Upper lobe of left lung (tissue), 6 donors: Measurements from ENCODE around the gene KBTBD13. TPM values are rescaled to one million over a fixed set of nuclear protein-coding genes. Genes with fewer than 3 reads are reported as not detected.

Experiments
- ATAC-seq, 2 donors: fragments of 200-7000 bp; cut with Tn5 transposase; one replicate each; pipeline ENCODE4 v1.9.1; 2022; ENCODE audit warnings: mild to moderate bottlenecking in 2 of 2, moderate library complexity in 2 of 2; ENCODE audit not compliant: low FRiP score in 2 of 2
- DNase-seq, 2 donors: peaks; one replicate each; pipeline ENCODE4 v3.0.0-alpha.2; 2019 to 2020
- H3K27ac ChIP-seq, 4 donors: fragments of 200-600 bp; sonication (generic); one replicate each; pipeline ENCODE4 v1.5.1; 2016 to 2019
- H3K27me3 ChIP-seq, 4 donors: fragments of 200-600 bp; sonication (generic); one replicate each; pipeline ENCODE4 v1.5.1; 2017 to 2019
- H3K36me3 ChIP-seq, 4 donors: fragments of 200-600 bp; sonication (generic); one replicate each; pipeline ENCODE4 v1.5.1; 2016 to 2019
- H3K4me1 ChIP-seq, 4 donors: fragments of 200-600 bp; sonication (generic); one replicate each; pipeline ENCODE4 v1.5.1; 2018 to 2019
- H3K4me3 ChIP-seq, 4 donors: fragments of 200-600 bp; sonication (generic); one replicate each; pipeline ENCODE4 v1.5.1; 2017 to 2019; ENCODE audit warnings: mild to moderate bottlenecking in 2 of 4, moderate library complexity in 1 of 4
- H3K9me3 ChIP-seq, 4 donors: fragments of 200-600 bp; sonication (generic); one replicate each; pipeline ENCODE4 v1.5.1; 2018 to 2019
- EP300 ChIP-seq, 4 donors: sonication (generic); formaldehyde crosslinking; IDR thresholded peaks; one replicate each; pipeline ENCODE4 v1.5.1; 2017; ENCODE audit warnings: antibody characterized with exemption in 4 of 4, control low read depth in 2 of 4
- POLR2A ChIP-seq, 4 donors: fragments of 450-650 bp; IDR thresholded peaks; one replicate each; pipeline ENCODE4 v1.5.1; 2016 to 2017; ENCODE audit warnings: antibody characterized with exemption in 4 of 4, mild to moderate bottlenecking in 2 of 4
- POLR2AphosphoS5 ChIP-seq, 2 donors: sonication (generic); formaldehyde crosslinking; IDR thresholded peaks; one replicate each; pipeline ENCODE4 v1.5.1; 2017; ENCODE audit warnings: antibody characterized with exemption in 2 of 2
- WGBS, 2 donors: methylation state at CpG; one replicate each; pipeline ENCODE4 v1.1.5; 2017 to 2018; 5-methylcytosine and 5-hydroxymethylcytosine counted together
- small RNA-seq, 4 donors: library from RNA; depleted of rRNA; stranded (forward); fragments of <200 nt; gene quantifications; one replicate each; pipeline ENCODE3, GENCODE V24; 2016
- total RNA-seq, 6 donors: library from RNA; depleted of rRNA in 4 of 6; stranded (reverse); fragments of >200 nt in 4 of 6; gene quantifications; one replicate each; pipeline versions ENCODE4 v1.1.0 to v1.2.1, GENCODE V29; 2016 to 2021
- TF ChIP-seq, protein P1 (sequence below), 6 experiments: fragments of 450-650 bp in 4 of 6; fragments of 200-600 bp in 2 of 6; sonication (generic) in 2 of 6; IDR thresholded peaks; one replicate each; pipeline ENCODE4 v1.5.1; 2016 to 2019; ENCODE audit warnings: antibody characterized with exemption in 6 of 6
- donor health status: DM: no; HTN: no; CAD: no; lungs with moderate emphysema.
- donor health status: DM: no; HTN: yes; CAD: no; lungs with severe emphysema.

KBTBD13 gene
- total RNA-seq, 6 donors from 2014 or later: not detected

DNA sequence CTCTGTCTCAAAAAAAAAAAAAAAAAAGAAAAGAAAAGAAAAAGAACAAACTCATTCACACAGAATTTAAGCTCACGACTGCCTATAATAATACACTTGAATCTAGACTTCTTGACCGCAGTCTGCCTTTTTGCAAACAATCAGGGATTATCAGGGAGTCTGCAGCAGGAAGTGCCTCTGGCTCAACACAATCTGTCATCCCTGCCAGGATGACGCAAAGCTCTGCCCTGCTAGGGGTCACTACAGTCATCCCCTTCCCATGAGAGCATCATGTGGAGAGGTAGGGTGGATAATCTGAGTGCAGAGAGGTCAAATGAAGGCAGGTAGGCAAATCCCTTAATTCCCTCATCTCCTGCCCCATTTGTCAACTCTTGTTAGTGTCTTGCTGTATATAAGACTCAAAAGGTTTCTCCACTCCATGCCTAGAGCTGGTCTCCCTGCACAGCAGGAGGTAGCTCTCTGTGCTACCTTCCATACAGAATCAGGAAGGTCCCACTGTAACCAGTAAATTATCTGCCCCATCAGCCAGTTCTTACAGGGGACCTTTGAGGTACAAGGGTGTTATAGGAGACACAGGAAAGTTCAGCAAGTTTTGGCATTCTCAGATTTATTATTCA is 34.2 kb downstream of the KBTBD13 start:
- no peak for ATAC-seq
- Histone ChIP-seq H3K36me3 (peaks cover 6 to 46% (median 23%) of the 10 kb centered on the region in 4 donors), H3K4me3 (no peak overlapping the region), H3K4me1 (no peaks in the 10 kb centered on the region), H3K9me3 (no peaks in the 10 kb centered on the region), H3K27ac (no peak overlapping the region), H3K27me3 (no peaks in the 10 kb centered on the region)
- TF ChIP-seq, protein P1, sequence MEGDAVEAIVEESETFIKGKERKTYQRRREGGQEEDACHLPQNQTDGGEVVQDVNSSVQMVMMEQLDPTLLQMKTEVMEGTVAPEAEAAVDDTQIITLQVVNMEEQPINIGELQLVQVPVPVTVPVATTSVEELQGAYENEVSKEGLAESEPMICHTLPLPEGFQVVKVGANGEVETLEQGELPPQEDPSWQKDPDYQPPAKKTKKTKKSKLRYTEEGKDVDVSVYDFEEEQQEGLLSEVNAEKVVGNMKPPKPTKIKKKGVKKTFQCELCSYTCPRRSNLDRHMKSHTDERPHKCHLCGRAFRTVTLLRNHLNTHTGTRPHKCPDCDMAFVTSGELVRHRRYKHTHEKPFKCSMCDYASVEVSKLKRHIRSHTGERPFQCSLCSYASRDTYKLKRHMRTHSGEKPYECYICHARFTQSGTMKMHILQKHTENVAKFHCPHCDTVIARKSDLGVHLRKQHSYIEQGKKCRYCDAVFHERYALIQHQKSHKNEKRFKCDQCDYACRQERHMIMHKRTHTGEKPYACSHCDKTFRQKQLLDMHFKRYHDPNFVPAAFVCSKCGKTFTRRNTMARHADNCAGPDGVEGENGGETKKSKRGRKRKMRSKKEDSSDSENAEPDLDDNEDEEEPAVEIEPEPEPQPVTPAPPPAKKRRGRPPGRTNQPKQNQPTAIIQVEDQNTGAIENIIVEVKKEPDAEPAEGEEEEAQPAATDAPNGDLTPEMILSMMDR (IDR thresholded peaks at IDR 0.05): no peak
- TF ChIP-seq POLR2A (IDR thresholded peaks at IDR 0.05): no peak
- no peak for TF ChIP-seq POLR2AphosphoS5 (IDR thresholded peaks at IDR 0.05)
- TF ChIP-seq EP300 (IDR thresholded peaks at IDR 0.05): no peak
- WGBS, 2 donors: 52 to 56% methylated on average over 3 of the region's 3 CpGs
- no peak for DNase-seq

GRCh38 chr15:65115086-65115485 is 38.5 kb downstream of the KBTBD13 start, which contains the start of gene UBAP1L:
Gene UBAP1L (minus strand): TSS chr15:65115200. CDS start chr15:65106215, 8,985 bp downstream.
- no peaks in the 10 kb centered on the region for H3K27me3 ChIP-seq
- 91 to 92% methylated on average over 2 of the region's 2 CpGs for WGBS, 2 donors

GRCh38 chr15:65115542-65115941 is 39.0 kb downstream of the KBTBD13 start:
- H3K27me3 ChIP-seq: no peaks in the 10 kb centered on the region
- no peaks in the 10 kb centered on the region for H3K9me3 ChIP-seq
- DNase-seq (no peak), ATAC-seq (no peak)
- no peak overlapping the region for H3K4me3 ChIP-seq
- H3K4me1 ChIP-seq: no peaks in the 10 kb centered on the region
- TF ChIP-seq POLR2AphosphoS5 (IDR thresholded peaks at IDR 0.05) (no peak), POLR2A (IDR thresholded peaks at IDR 0.05) (no peak), EP300 (IDR thresholded peaks at IDR 0.05) (no peak)
- TF ChIP-seq, protein P1 (IDR thresholded peaks at IDR 0.05): no peak
- H3K27ac ChIP-seq: no peak overlapping the region
- H3K36me3 ChIP-seq: peaks cover 22 to 81% (median 53%) of the 10 kb centered on the region in 4 donors
- WGBS, 2 donors: 85 to 88% methylated on average over 5 of the region's 5 CpGs

More at GRCh38 chr15:65115086-65115485, 38.5 kb downstream of the KBTBD13 start, which contains the start of gene UBAP1L:
- no peak for TF ChIP-seq POLR2AphosphoS5 (IDR thresholded peaks at IDR 0.05)
- TF ChIP-seq POLR2A (IDR thresholded peaks at IDR 0.05): no peak
- no peak for TF ChIP-seq EP300 (IDR thresholded peaks at IDR 0.05)
- TF ChIP-seq, protein P1 (IDR thresholded peaks at IDR 0.05): no peak
- no peak within 1 kb of the TSS for H3K27ac ChIP-seq
- no peak for ATAC-seq
- peaks cover 22 to 81% (median 53%) of the 10 kb centered on the region in 4 donors for H3K36me3 ChIP-seq
- H3K4me1 ChIP-seq: no peaks in the 10 kb centered on the region
- no peak for DNase-seq
- no peaks in the 10 kb centered on the region for H3K9me3 ChIP-seq
- H3K4me3 ChIP-seq: no peak within 1 kb of the TSS

Small RNAs within 50 kb of the gene (small RNA-seq; reads per million reads assigned to genes)
- 0 reads per million in 4 donors for gene AC013553.1

Other genes with a start within 250 kb of the KBTBD13 start
- gene PLEKHO2, start 234.8 kb upstream of the KBTBD13 start, total RNA-seq: 10 to 100 TPM; 21.9 to 83.0 (median 51.3) TPM
- 10 to 100 TPM in 2 of 6 donors, 1 to 10 TPM in 4; 4.8 to 13.1 (median 6.2) TPM for gene ANKDD1A, start 164.8 kb upstream of the KBTBD13 start, total RNA-seq
- 100 to 1,000 TPM in 3 of 6 donors, 10 to 100 TPM in 3; 58.8 to 113 (median 94.7) TPM for gene SPG21, start 86.8 kb upstream of the KBTBD13 start, total RNA-seq
- 10 to 100 TPM; 15.8 to 35.6 (median 25.5) TPM for gene MTFMT, start 47.1 kb upstream of the KBTBD13 start, total RNA-seq
- gene SLC51B, start 31.4 kb upstream of the KBTBD13 start, total RNA-seq: 1 to 10 TPM in 3 of 6 donors, under 1 TPM in 1, not detected in 2; 0.69 to 6.6 (median 4.4) TPM
- gene RASL12, start 8.8 kb upstream of the KBTBD13 start, total RNA-seq: 10 to 100 TPM; 12.8 to 49.9 (median 24.9) TPM
- 10 to 100 TPM in 1 of 6 donors, 1 to 10 TPM in 5; 3.3 to 10.5 (median 4.8) TPM for gene UBAP1L, start 38.5 kb downstream of the KBTBD13 start, total RNA-seq
- gene PDCD7, start 57.1 kb downstream of the KBTBD13 start, total RNA-seq: 10 to 100 TPM; 14.9 to 38.8 (median 20.0) TPM
- 100 to 1,000 TPM in 1 of 6 donors, 10 to 100 TPM in 5; 39.3 to 105 (median 49.4) TPM for gene CLPX, start 108.6 kb downstream of the KBTBD13 start, total RNA-seq
- gene CILP, start 134.7 kb downstream of the KBTBD13 start, total RNA-seq: 1 to 10 TPM; 1.0 to 5.2 (median 2.6) TPM
- gene PARP16, start 210.1 kb downstream of the KBTBD13 start, total RNA-seq: 10 to 100 TPM in 1 of 6 donors, 1 to 10 TPM in 5; 6.3 to 20.6 (median 7.9) TPM
- gene RNU5A-1, start 219.3 kb downstream of the KBTBD13 start, total RNA-seq: not detected
- 10 to 100 TPM in 2 of 6 donors, not detected in 4; 22.5 to 38.1 TPM for gene RNU5B-1, start 227.9 kb downstream of the KBTBD13 start, total RNA-seq